ENCODE measurements around the gene POLA2.
A peak's percentile ranks its signal among the peaks of the same experiment; 100 is the strongest.

POLA2 gene, protein sequence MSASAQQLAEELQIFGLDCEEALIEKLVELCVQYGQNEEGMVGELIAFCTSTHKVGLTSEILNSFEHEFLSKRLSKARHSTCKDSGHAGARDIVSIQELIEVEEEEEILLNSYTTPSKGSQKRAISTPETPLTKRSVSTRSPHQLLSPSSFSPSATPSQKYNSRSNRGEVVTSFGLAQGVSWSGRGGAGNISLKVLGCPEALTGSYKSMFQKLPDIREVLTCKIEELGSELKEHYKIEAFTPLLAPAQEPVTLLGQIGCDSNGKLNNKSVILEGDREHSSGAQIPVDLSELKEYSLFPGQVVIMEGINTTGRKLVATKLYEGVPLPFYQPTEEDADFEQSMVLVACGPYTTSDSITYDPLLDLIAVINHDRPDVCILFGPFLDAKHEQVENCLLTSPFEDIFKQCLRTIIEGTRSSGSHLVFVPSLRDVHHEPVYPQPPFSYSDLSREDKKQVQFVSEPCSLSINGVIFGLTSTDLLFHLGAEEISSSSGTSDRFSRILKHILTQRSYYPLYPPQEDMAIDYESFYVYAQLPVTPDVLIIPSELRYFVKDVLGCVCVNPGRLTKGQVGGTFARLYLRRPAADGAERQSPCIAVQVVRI

DNA sequence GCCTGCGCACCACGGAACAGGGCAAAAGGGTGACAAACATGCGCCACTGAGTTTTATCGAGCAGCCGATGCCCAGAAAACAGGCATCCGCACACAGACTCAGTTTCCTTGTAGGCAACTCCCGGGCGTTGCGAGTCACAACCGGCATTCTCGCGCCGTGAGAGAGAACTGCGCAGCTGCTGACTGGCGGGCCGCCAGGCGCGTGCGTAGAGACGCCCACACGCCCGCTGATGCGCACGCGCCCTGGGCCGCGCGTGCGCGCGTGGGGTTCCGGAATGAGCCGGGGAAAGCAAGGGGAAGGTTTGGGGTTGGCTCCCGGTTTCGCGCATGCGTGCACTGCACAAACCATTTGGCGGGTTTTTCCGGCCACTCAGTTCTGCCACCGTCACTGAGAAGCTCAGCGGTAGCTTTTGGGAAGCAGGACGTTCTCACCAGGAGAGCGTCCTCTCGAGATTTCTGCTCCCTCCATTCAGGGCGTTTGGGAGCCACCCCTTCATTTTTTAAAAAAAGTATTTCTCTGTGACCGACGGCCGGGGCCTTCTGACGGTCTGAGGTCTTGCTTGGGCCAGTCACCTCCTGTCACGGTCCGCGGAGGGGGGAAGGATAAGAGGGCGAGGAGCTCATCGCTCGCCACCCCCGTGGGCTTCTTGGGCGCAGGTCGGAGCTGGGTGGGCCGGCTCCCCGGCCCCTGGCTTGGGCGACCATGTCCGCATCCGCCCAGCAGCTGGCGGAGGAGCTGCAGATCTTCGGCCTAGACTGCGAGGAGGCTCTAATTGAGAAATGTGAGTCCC lies at the start of gene POLA2:
Gene POLA2, plus strand, starts transcription at position 372 of the 790 bp plus-strand sequence. Its CDS starts 331 bp downstream, at position 703.
- Histone ChIP-seq H3K36me3 (no peaks in the 10 kb centered on the region), H3K4me1 (ENCODE audit: control insufficient read depth in 1 of 2, insufficient read depth in 1 of 2, low read depth in 1 of 2, low read length in 1 of 2) (peaks cover 21 to 28% of the 10 kb centered on the region in 2 experiments)

DNA sequence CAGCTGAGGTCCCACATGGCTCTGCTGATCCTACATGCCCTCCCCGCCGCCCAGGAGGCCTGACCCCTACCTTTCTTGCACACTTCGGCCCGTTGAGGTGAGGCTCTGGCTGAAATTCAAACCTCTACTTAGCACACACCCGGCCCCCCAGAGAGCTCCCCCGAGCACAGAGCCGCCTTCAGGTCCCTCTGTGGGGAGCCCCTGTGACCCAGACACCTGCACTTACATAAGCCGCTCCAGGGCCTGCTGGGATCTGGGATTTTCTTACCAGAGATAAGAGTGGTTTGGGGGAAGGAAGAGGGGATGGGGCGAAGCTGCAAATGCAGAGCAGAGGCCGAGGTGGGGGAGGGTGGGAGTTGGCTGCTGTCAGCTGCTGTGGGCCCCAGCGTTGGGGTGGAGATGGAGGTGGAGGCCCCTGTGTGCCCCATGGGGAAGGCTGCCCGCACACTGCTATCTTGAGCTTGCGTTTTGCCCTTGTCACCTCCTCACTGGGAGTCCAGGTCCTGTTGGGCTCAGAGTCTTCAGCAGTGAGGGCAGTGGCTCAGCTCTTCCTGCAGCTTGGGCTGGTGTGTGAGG lies 49.4 kb upstream of the POLA2 start:
- H3K4me1 ChIP-seq (ENCODE audit: control insufficient read depth in 1 of 2, insufficient read depth in 1 of 2, low read depth in 1 of 2, low read length in 1 of 2): peaks cover 56 to 60% of the 10 kb centered on the region in 2 experiments
- H3K36me3 ChIP-seq: peaks cover 52% of the 10 kb centered on the region
- H3K9me3 ChIP-seq: no peaks in the 10 kb centered on the region
- H3K27me3 ChIP-seq: no peaks in the 10 kb centered on the region
- H3K4me3 ChIP-seq (ENCODE audit: low read depth in 1 of 2, low read length in 1 of 2): no peak overlapping the region
- peak overlapping the region; percentile 15 for H3K27ac ChIP-seq
- TF ChIP-seq, protein P1, sequence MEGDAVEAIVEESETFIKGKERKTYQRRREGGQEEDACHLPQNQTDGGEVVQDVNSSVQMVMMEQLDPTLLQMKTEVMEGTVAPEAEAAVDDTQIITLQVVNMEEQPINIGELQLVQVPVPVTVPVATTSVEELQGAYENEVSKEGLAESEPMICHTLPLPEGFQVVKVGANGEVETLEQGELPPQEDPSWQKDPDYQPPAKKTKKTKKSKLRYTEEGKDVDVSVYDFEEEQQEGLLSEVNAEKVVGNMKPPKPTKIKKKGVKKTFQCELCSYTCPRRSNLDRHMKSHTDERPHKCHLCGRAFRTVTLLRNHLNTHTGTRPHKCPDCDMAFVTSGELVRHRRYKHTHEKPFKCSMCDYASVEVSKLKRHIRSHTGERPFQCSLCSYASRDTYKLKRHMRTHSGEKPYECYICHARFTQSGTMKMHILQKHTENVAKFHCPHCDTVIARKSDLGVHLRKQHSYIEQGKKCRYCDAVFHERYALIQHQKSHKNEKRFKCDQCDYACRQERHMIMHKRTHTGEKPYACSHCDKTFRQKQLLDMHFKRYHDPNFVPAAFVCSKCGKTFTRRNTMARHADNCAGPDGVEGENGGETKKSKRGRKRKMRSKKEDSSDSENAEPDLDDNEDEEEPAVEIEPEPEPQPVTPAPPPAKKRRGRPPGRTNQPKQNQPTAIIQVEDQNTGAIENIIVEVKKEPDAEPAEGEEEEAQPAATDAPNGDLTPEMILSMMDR (IDR thresholded peaks at IDR 0.05): no peak

More for the DNA sequence above, at the start of gene POLA2:
- H3K4me3 ChIP-seq (ENCODE audit: low read depth in 1 of 2, low read length in 1 of 2): peak within 1 kb of the TSS; percentile 91 to 95
- peak within 1 kb of the TSS; percentile 81 for H3K27ac ChIP-seq
- TF ChIP-seq, protein P1 (IDR thresholded peaks at IDR 0.05): peak; percentile 20
- no peaks in the 10 kb centered on the region for H3K27me3 ChIP-seq
- H3K9me3 ChIP-seq: no peaks in the 10 kb centered on the region

DNA sequence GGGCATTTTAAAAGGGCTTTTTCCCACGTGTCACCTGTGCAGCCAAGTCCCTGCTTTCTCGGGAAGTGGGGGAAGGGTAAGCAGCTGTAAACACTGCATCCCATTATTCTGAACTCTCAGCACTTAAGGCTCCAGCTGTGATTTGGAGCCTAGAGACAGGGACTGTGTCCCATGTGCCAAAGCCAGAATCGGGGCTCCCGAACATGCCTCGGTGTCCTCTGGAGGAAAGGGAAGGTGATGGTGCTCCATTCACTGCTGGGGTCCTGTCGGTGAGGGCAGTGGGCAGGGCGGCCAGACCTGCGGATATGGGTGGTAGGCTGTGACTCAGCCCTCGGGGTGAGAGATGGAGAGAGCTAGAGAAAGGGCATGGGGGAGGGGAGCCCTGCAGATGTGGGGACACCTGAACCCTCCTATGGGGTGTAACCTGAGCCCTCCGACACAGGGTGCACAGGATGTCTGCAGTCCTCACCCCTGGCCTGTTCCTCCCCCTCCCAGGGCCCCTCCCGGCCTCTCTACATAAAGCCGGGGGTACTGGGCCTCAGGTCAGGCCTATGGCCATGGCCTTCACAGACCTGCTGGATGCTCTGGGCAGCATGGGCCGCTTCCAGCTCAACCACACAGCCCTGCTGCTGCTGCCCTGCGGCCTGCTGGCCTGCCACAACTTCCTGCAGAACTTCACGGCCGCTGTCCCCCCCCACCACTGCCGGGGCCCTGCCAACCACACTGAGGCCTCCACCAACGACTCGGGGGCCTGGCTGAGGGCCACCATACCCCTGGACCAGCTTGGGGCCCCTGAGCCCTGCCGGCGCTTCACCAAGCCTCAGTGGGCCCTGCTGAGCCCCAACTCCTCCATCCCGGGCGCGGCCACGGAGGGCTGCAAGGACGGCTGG lies 48.2 kb upstream of the POLA2 start:
- Histone ChIP-seq H3K4me3 (ENCODE audit: low read depth in 1 of 2, low read length in 1 of 2) (peak overlapping the region; percentile 26 to 41), H3K27ac (peak overlapping the region; percentile 60), H3K27me3 (no peaks in the 10 kb centered on the region), H3K9me3 (no peaks in the 10 kb centered on the region), H3K4me1 (ENCODE audit: control insufficient read depth in 1 of 2, insufficient read depth in 1 of 2, low read depth in 1 of 2, low read length in 1 of 2) (peaks cover 50 to 54% of the 10 kb centered on the region in 2 experiments), H3K36me3 (peaks cover 44% of the 10 kb centered on the region)
- TF ChIP-seq, protein P1 (IDR thresholded peaks at IDR 0.05): no peak

DNA sequence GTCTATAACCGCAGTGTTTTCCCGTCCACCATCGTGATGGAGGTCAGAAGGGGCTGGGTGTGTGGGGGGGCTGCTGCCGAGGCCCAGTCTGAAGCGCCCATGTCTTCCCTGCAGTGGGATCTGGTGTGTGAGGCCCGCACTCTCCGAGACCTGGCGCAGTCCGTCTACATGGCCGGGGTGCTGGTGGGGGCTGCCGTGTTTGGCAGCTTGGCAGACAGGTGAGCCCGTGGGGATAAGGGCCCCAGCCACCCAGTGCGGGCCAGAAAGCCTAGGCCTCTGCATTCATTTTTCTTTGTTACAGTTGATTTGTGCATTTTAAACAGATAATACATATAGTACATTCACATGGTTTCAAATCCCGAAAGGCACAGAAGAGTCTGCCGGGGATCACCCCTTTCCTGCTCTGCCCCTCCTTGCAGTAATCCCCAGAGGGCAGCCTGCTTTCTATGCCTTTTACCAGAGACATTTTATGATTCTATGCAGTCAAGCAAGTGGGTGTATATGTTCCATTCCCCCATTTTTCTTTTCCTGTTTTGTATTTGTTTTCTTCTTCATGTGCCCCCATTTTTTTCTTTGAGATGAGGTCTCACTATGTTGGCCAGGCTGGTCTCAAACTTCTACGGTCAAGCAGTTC lies 47.4 kb upstream of the POLA2 start:
- H3K9me3 ChIP-seq: no peaks in the 10 kb centered on the region
- peaks cover 43 to 47% of the 10 kb centered on the region in 2 experiments for H3K4me1 ChIP-seq (ENCODE audit: control insufficient read depth in 1 of 2, insufficient read depth in 1 of 2, low read depth in 1 of 2, low read length in 1 of 2)
- peaks cover 40% of the 10 kb centered on the region for H3K36me3 ChIP-seq
- no peaks in the 10 kb centered on the region for H3K27me3 ChIP-seq
- TF ChIP-seq, protein P1 (IDR thresholded peaks at IDR 0.05): no peak
- H3K27ac ChIP-seq: peak overlapping the region; percentile 60
- peak overlapping the region; percentile 26 to 41 for H3K4me3 ChIP-seq (ENCODE audit: low read depth in 1 of 2, low read length in 1 of 2)
